GM23338 (cell line): ENCODE data around the gene SLC27A3. TPM values are rescaled to one million over a fixed set of nuclear protein-coding genes. Genes with fewer than 3 reads are reported as not detected.

Experiments used
- ATAC-seq: fragments of 200-7000 bp; cut with Tn5 transposase; 3 replicates; pipeline ENCODE4 v1.9.1; 2020
- DNase-seq: peaks from one replicate; pipeline ENCODE4 v3.0.0-alpha.2; 2015; ENCODE audit warnings: low spot score
- H2AFZ ChIP-seq: fragments of 200-600 bp; sonication (generic); 2 replicates; pipeline ENCODE4 v1.8.0; 2016; ENCODE audit warnings: antibody characterized with exemption, mild to moderate bottlenecking, moderate library complexity
- H3F3A ChIP-seq: fragments of 200-600 bp; sonication (generic); replicated peaks from 2 replicates; pipeline ENCODE4 v1.8.0; 2017; ENCODE audit warnings: antibody characterized with exemption, mixed run types, low read depth
- H3K27ac ChIP-seq: fragments of 200-600 bp; sonication (generic); 2 replicates; pipeline ENCODE4 v1.6.1; 2016; ENCODE audit warnings: low read depth
- H3K27me3 ChIP-seq: fragments of 200-600 bp; sonication (generic); 2 replicates; pipeline ENCODE4 v1.8.0; 2016; ENCODE audit warnings: mild to moderate bottlenecking, mixed run types, moderate library complexity; ENCODE audit not compliant: insufficient read depth
- H3K36me3 ChIP-seq: fragments of 200-600 bp; sonication (generic); 2 replicates; pipeline ENCODE4 v1.8.0; 2016; ENCODE audit warnings: mild to moderate bottlenecking; ENCODE audit not compliant: insufficient read depth
- H3K4me1 ChIP-seq: fragments of 200-600 bp; sonication (generic); 2 replicates; pipeline ENCODE4 v1.8.0; 2016; ENCODE audit warnings: mild to moderate bottlenecking, moderate library complexity; ENCODE audit not compliant: insufficient read depth
- H3K4me2 ChIP-seq: fragments of 200-600 bp; sonication (generic); 2 replicates; pipeline ENCODE4 v1.7.1; 2017; ENCODE audit warnings: mixed run types
- H3K4me3 ChIP-seq: fragments of 200-600 bp; sonication (generic); 2 replicates; pipeline ENCODE4 v1.6.1; 2016; ENCODE audit warnings: mixed run types
- H3K79me2 ChIP-seq: fragments of 200-600 bp; sonication (generic); replicated peaks from 2 replicates; pipeline ENCODE4 v1.8.0; 2017; ENCODE audit warnings: mild to moderate bottlenecking; ENCODE audit not compliant: insufficient read depth
- H3K9me2 ChIP-seq: fragments of 200-600 bp; sonication (generic); 2 replicates; pipeline ENCODE4 v1.8.0; 2017; ENCODE audit not compliant: insufficient read depth
- H4K20me1 ChIP-seq: fragments of 200-600 bp; sonication (generic); replicated peaks from 2 replicates; pipeline ENCODE4 v1.8.0; 2017; ENCODE audit warnings: mild to moderate bottlenecking; ENCODE audit not compliant: insufficient read depth
- H3K27ac Mint-ChIP-seq: 2 replicates; pipeline ENCODE4 v1.8.0; 2020; ENCODE audit warnings: inconsistent platforms, mild to moderate bottlenecking, moderate library complexity, mixed read lengths
- H3K27me3 Mint-ChIP-seq: 3 replicates; pipeline ENCODE4 v1.8.0; 2022; ENCODE audit warnings: low read depth, mild to moderate bottlenecking, moderate library complexity, mixed read lengths, inconsistent platforms; ENCODE audit not compliant: insufficient read depth, poor library complexity
- H3K36me3 Mint-ChIP-seq: 3 replicates; pipeline ENCODE4 v1.8.0; 2021; ENCODE audit warnings: low read depth, mild to moderate bottlenecking, inconsistent platforms, moderate library complexity, mixed read lengths
- H3K4me1 Mint-ChIP-seq: 3 replicates; pipeline ENCODE4 v1.8.0; 2020; ENCODE audit warnings: mild to moderate bottlenecking, inconsistent platforms, mixed read lengths
- H3K4me3 Mint-ChIP-seq: 3 replicates; pipeline ENCODE4 v1.8.0; 2021; ENCODE audit warnings: moderate library complexity, mild to moderate bottlenecking, inconsistent platforms, mixed read lengths
- H3K9me3 Mint-ChIP-seq: 3 replicates; pipeline ENCODE4 v1.8.0; 2020; ENCODE audit warnings: moderate library complexity, mild to moderate bottlenecking, inconsistent platforms, mixed read lengths
- CREB1 ChIP-seq: fragments of 250-450 bp; sonication (Bioruptor Pico); IDR thresholded peaks from 2 replicates; pipeline ENCODE4 v1.5.0; 2020; ENCODE audit warnings: low read depth, mild to moderate bottlenecking, moderate library complexity
- ETS1 ChIP-seq: IDR thresholded peaks from 2 replicates; pipeline ENCODE4 v1.6.1; 2016; ENCODE audit warnings: antibody characterized with exemption
- EZH2 ChIP-seq: fragments of 200-600 bp; sonication (generic); IDR thresholded peaks from one replicate; pipeline ENCODE4 v1.8.0; 2017; ENCODE audit warnings: antibody characterized with exemption, mild to moderate bottlenecking, low read depth; ENCODE audit not compliant: unreplicated experiment
- EZH2phosphoT487 ChIP-seq: fragments of 200-600 bp; sonication (generic); IDR thresholded peaks from one replicate; pipeline ENCODE4 v1.8.1; 2018; ENCODE audit warnings: antibody characterized with exemption; ENCODE audit not compliant: unreplicated experiment
- JUNB ChIP-seq: IDR thresholded peaks from one replicate; pipeline ENCODE4 v1.6.1; 2016; ENCODE audit warnings: antibody characterized with exemption; ENCODE audit not compliant: unreplicated experiment
- NANOG ChIP-seq: IDR thresholded peaks from 2 replicates; pipeline ENCODE4 v1.6.1; 2016; ENCODE audit warnings: antibody characterized with exemption, borderline replicate concordance
- POLR2AphosphoS5 ChIP-seq: IDR thresholded peaks from 2 replicates; pipeline ENCODE4 v1.6.1; 2016; ENCODE audit warnings: antibody characterized with exemption, low read depth
- REST ChIP-seq: IDR thresholded peaks from one replicate; pipeline ENCODE4 v1.6.1; 2018; ENCODE audit warnings: antibody characterized with exemption; ENCODE audit not compliant: unreplicated experiment
- STAT1 ChIP-seq: IDR thresholded peaks from one replicate; pipeline ENCODE4 v1.6.1; 2016; ENCODE audit warnings: antibody characterized with exemption; ENCODE audit not compliant: unreplicated experiment
- ZNF114 ChIP-seq: fragments of 250-450 bp; sonication (Bioruptor Pico); IDR thresholded peaks from 2 replicates; pipeline ENCODE4 v1.5.0; 2020; ENCODE audit warnings: mild to moderate bottlenecking, moderate library complexity
- ZNF331 ChIP-seq: fragments of 250-450 bp; sonication (Bioruptor Pico); IDR thresholded peaks from 2 replicates; pipeline ENCODE4 v1.5.0; 2020; ENCODE audit warnings: low read depth, mild to moderate bottlenecking, moderate library complexity
- ZNF462 ChIP-seq: fragments of 250-450 bp; sonication (Bioruptor Pico); IDR thresholded peaks from 2 replicates; pipeline ENCODE4 v1.5.0; 2020; ENCODE audit warnings: mild to moderate bottlenecking, moderate library complexity
- polyA plus RNA-seq: library from polyadenylated mRNA; unstranded; fragments of >200 nt; fragmentation: Nextera tagmentation; extraction: Ambion mirVana; gene quantifications from 2 replicates; pipeline ENCODE4 v1.2.1, GENCODE V29; 2016
- total RNA-seq: library from RNA; depleted of rRNA; stranded (reverse); fragments of >200 nt; shearing (Covaris generic); gene quantifications from 2 replicates; pipeline ENCODE4 v1.2.3, GENCODE V29; 2014
- TF ChIP-seq, protein P1 (sequence below), 2 experiments: fragments of 200-600 bp in 1 of 2; sonication (generic) in 1 of 2; conservative IDR thresholded peaks; 2 replicates each; pipeline versions ENCODE4 v1.5.1 to v1.6.1; 2016 to 2017; ENCODE audit warnings: antibody characterized with exemption in 2 of 2, low read depth in 2 of 2, mild to moderate bottlenecking in 2 of 2, moderate library complexity in 1 of 2

Gene SLC27A3
- total and polyA plus RNA-seq, 2 experiments from 2014 or later, result 24.2 to 26.3 TPM

- H3K4me3 ChIP-seq, result no peak overlapping the region
- H3K36me3 Mint-ChIP-seq, result peaks cover 93% of the 10 kb centered on the region
- H3K4me1 Mint-ChIP-seq, result peaks cover 26% of the 10 kb centered on the region
- no peak overlapping the region; the same call in 2 of the 3 replicates for H3K4me3 Mint-ChIP-seq
- TF ChIP-seq CREB1, result no peak
- no peak for TF ChIP-seq JUNB
- no peak for TF ChIP-seq ZNF114 (CRISPR knock-in tag)
- no peak for TF ChIP-seq STAT1
- TF ChIP-seq POLR2AphosphoS5, result no peak
- no peak for TF ChIP-seq EZH2
- no peak for TF ChIP-seq REST
- no peak for TF ChIP-seq NANOG
- no peak for TF ChIP-seq ZNF462
- no peak for TF ChIP-seq EZH2phosphoT487
- TF ChIP-seq, protein P1, sequence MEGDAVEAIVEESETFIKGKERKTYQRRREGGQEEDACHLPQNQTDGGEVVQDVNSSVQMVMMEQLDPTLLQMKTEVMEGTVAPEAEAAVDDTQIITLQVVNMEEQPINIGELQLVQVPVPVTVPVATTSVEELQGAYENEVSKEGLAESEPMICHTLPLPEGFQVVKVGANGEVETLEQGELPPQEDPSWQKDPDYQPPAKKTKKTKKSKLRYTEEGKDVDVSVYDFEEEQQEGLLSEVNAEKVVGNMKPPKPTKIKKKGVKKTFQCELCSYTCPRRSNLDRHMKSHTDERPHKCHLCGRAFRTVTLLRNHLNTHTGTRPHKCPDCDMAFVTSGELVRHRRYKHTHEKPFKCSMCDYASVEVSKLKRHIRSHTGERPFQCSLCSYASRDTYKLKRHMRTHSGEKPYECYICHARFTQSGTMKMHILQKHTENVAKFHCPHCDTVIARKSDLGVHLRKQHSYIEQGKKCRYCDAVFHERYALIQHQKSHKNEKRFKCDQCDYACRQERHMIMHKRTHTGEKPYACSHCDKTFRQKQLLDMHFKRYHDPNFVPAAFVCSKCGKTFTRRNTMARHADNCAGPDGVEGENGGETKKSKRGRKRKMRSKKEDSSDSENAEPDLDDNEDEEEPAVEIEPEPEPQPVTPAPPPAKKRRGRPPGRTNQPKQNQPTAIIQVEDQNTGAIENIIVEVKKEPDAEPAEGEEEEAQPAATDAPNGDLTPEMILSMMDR (conservative IDR thresholded peaks at IDR 0.05; ENCODE audit: low read depth in 2 of 2), result no peak
- TF ChIP-seq ZNF331 (CRISPR knock-in tag), result no peak
- TF ChIP-seq ETS1, result no peak
- no peaks in the 10 kb centered on the region for H3K9me2 ChIP-seq
- no peak overlapping the region for H3K4me2 ChIP-seq
- no peaks in the 10 kb centered on the region for H3K27me3 Mint-ChIP-seq
- H3K27ac Mint-ChIP-seq, result no peak overlapping the region; the same call in 1 of the 2 replicates
- 0 out of 2 replicates have a peak, but pooled peaks cover 4% of the 10 kb centered on the region for H3K79me2 ChIP-seq
- peaks cover 13% of the 10 kb centered on the region for H3K4me1 ChIP-seq
- H3F3A ChIP-seq, result peaks cover 16% of the 10 kb centered on the region
- H2AFZ ChIP-seq, result no peak overlapping the region
- no peaks in the 10 kb centered on the region for H3K9me3 Mint-ChIP-seq
- DNase-seq (no peak), ATAC-seq (no peak)
- no peak overlapping the region for H3K27ac ChIP-seq
- H3K36me3 ChIP-seq, result peaks cover 42% of the 10 kb centered on the region
- H3K27me3 ChIP-seq, result no peaks in the 10 kb centered on the region
- no peaks in the 10 kb centered on the region; the same call in none of the 2 replicates for H4K20me1 ChIP-seq
These were observed 22.5 kb upstream of the SLC27A3 start for GRCh38 chr1:153752571-153753195.
